ENCODE results near the gene PPFIA2.

Gene PPFIA2

DNA sequence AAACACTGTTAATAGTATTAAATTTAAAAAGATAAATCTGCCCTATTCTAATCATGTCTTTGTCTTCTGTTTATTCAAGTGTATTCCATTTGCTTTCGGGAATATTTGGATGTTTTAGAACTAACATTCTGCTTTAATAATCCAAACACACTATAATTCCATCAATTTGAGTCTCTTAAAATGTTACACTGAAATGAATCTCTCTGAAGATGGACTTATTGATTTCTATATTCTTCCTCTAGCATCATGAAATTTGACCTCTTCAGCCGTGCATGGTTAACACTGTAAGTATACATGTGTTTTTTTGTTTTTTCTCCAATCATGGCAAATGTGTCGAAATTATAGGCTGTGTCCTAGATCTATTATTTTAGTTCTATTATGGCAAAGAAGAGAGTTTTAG lies 342.1 kb downstream of the PPFIA2 start:
- DNase-seq: no peak

DNA sequence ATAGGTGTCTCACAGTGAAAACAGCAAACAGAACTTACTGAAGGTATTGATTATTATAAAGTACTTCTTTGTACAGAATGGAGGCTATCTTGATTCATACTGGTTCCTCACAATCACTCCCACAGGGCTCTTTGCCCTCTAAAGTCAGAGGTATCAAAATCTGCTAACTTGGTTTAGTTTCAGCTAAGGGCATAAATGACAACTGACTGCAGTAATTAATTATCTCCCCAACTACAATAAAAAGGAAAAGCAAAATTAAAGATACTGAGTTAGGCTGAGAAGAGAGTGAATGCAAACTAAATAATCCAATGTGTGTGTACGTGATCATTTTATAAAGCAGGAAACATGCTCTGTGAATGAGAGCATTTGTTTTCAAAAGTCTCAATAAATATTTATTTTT lies 342.6 kb downstream of the PPFIA2 start:
- DNase-seq: no peak

DNA sequence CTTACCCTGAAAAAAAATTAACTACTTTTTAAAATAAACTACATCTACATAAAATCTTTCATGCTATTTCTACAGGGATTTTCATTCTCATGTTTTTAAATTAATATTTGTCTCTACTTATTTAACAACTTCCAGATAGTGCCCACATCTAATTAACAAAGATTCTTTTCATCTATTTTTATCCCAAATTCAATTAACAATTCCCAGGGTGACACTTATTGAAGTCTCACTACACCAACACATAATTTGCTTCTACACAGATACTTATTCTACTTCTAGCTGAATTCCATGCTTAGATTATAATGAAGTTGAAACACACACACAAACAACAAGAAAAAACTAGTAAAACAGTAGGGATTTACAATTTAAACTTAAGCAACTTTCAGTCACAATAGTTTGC lies 344.7 kb downstream of the PPFIA2 start:
- no peak for DNase-seq

DNA sequence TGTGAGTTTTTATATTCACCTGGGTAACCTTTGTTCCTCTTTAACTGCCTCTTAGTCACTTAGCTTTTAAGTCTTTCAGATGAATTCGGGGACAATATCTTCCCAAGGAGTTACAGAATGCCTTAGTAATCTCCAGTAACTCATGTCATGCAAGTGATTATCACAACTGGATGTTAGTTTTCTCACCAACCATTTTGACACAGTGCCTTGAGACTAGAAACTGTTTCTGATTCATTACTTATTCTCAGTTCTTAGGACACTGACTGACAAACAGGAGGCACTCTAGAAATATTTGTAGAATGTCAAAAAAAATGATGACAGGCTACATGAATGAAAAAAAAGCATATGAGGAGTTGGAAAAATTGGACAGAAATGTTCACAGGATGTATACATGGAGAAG lies 346.2 kb downstream of the PPFIA2 start:
- DNase-seq: no peak

DNA sequence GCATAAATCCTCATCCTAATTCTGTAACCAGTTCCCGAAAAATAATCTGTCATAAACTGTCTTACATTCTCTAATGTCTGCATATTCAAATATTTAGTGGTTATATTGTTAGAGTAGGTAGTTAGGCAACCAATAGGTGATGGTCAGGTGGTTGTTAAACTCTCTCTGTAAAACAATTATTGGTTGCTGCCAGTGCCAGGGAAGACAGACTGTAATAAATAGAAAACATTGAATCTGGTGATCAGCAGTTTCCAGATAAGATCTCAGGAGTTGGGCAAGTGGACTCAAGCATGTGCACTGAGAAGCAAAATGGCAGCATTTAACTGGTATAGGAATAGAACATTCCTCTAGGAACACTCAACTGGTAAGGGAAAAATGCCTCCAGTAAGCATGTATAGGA lies 355.8 kb downstream of the PPFIA2 start:
- no peak for DNase-seq

DNA sequence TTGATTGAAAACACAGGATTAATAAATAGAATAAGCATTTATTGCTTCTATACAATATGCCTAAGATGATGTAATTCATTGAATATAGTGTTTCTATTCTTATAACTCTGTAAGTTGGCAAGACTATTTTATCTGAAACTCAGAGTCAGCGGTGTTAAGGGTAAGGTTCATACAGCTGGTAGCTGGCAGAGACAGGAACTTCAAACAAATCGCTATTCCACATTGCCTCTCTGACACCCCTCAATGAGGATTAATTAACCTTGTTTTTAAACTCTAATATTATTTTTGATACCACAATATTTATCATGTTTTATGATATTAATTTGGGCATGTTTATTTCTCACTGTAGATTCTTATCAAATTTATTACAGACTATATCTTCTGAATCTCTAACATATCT lies 357.9 kb downstream of the PPFIA2 start:
- no peak for DNase-seq

DNA sequence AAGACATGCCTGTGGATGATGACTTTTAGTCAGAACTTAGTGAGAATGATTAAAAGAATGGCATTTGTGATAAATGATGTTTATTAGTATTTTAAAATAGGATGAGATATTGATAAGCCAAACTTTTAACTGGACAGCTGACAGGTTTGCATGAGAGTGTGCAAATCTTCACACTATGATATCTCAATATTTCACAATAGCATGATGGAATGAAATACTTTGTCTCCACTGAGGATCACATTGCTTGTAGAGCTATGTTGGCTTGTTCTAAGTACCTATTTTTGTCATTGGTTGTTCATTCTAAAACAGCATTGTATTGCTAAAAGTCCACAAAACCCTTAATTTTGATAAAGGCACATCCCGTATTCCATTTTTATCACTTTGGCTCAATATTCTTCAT lies 359.1 kb downstream of the PPFIA2 start:
- DNase-seq: no peak

DNA sequence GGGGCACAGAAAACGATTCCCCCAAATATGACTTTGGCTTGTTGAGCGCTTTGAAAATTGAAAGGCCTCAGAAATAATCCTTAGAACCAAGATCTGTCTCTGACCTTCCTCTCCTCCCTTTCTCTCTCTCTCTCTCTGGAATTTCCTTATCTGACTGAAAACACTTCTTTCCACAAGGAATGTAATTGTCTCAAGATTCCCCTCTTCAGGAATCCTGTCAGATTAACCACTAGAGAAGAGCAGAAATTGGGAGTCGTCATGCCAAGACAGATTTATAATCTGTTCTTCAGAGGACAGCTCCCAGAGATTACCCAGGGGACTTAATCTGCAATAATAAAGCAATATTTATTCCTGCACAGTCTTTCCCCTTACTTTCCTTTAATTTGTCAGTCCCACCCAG lies 363.7 kb downstream of the PPFIA2 start:
- DNase-seq: no peak

DNA sequence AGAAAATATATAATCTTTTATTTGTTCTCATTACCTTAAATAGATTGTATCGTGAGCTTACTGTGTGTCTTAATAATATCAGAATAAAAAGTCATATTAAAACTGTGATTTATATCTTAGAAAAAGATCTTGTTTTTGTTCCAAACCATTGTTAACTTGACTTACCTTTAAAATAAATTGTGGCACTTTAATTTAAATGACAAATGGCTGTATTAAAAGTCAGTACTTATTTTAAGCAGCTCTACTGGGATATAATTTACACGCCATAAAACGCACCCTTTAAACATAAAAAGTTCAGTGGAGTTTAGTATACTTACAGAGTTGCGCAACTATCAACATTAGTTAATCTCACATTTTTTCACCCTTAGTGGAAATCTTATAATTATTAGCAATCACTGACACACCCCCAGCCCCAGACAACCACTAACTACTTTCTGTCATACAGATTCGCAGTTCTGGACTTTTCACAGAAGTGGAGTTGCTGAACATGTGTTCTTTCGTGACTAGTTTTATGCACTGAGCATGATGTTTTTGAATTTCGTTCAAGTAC lies 369.5 kb downstream of the PPFIA2 start:
- no peak for DNase-seq

DNA sequence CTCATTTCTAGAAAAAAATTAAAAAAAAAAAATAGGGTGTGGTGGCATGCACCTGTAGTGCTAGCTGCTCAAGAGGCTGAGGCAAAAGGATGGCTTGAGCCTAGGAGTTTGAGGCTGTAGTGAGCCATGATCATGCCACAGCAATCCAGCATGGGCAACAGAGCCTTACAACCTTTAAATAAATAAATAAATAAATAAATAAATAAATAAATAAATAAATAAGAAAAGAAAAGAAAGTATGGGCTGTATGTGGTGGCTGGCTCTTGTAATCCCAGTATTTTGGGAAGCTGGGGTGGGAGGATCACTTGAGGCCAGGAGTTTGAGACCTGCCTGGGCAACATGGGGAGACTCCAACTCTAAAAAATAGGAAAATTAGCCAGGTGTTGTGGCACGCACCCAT lies 373.0 kb downstream of the PPFIA2 start:
- DNase-seq: no peak

DNA sequence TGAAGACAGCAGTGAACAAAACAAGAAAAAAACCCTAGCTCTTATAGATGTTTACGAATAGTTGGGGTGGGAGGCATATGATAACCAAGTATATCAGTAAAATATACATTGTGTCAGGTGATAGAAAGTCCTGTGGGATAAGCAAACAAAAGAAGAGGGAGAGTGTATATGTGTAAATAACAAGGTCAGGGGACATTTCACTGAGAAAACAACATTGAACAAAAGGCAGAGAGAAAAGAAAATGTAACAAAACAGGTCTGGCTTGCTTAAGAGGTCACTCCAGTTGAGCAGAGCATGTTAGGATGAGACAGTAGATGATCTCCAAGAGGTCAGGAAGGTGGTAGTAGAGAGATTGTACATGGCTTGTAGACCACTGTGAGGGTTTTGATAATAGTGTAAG lies 377.2 kb downstream of the PPFIA2 start:
- DNase-seq: no peak

DNA sequence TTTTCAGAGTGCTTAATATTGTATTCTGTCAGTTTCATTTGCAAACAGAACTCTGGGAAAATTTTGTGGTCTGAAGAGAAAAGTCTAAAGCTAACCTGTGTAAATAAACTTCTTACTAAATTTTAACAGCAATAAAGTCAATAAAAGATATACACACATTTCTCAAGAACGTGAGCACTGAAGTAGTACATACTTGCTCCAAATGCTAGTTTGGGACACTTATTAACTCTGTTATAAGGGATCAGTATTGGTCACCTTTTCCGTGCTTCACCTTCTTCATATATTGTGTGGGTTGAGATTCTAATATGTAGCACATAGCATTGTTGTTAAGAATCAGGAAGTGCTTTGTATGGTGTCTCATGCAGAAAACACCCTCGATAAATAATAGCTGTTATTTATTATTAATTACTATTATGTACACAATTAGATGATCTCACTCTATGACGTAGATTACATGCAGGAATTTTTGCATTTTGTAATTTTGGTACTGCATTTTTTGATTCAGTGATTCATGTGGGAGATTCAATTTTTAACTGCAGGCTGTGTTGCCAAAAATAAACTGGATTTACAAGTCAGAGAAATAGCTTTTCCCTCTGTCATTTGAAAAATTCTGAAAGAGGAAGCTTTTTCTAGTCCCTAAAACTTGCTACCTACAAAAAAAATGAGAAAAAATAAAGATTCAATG lies 380.4 kb downstream of the PPFIA2 start:
- DNase-seq: no peak

DNA sequence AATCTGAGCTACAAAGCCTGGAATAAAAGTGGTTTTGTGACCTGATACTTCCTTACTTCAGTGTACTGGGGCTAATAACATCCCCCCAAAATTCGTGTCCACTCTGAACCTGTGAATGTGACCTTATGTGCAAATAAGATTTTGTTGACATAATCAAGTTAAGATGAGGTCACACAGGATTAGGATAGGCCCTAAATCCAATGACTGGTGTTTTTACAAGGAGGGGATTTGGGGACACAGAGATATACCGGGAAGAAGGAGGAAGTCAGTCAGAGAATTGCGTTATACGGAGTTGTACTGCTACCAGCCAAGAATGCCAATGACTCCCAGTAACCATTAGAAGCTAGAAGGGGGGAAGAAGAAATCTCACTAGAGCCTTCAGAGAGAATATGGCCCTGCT lies 381.4 kb downstream of the PPFIA2 start:
- no peak for DNase-seq

DNA sequence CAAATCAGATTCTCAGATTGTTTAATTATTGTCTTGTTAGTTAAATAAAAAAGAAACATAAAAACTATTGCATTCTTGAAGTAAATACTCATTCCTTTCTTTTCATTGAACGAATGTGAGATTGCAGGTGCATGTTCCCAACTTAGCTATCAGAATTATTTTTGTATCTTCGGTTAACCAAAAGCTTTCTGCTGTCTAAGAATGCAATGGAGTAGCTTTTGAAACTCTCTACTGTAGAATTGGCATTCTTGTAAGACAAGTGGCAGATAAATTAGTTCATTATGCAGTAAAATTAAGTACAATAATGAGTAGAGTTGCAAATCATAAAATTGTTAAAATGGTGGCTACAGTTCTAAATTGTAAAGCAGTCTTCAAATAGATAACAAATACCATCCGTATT lies 383.2 kb downstream of the PPFIA2 start:
- no peak for DNase-seq

DNA sequence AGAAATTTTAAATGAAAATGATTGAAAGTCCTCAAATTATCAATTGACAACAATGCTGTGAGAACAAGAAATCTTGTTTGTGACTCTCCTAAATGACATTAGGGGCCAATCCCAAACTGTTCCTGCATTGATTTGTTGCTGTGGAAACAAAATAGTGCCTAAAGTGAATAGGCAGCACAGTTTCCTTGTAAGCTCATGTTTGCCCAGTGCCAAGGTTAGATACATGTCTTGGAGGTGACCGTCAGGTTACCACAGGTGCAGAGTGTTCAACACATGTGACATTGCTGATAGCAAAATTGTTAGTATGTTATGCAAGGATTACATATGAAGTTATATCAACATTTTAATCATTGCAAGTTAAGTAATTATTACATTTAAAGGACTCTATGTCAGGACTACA lies 388.7 kb downstream of the PPFIA2 start:
- no peak for DNase-seq

DNA sequence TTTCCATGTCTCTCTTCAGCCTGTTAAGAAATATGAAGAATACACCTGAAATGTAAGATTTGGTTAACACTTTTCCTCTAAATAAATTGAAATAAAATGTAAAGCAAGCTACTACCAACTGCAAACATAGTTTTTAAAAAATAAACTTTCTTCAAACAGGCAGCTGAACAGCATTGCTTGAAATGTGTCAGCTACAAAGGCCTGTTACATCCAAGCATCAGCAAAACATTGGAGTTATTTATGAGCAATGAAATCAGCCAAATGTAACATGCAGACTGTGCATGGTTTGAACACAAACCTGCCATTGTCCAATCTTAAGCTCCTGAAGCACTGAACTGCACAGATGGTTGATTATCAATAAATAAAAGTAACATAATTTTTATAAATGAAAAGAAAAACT lies 390.0 kb downstream of the PPFIA2 start:
- DNase-seq: no peak

DNA sequence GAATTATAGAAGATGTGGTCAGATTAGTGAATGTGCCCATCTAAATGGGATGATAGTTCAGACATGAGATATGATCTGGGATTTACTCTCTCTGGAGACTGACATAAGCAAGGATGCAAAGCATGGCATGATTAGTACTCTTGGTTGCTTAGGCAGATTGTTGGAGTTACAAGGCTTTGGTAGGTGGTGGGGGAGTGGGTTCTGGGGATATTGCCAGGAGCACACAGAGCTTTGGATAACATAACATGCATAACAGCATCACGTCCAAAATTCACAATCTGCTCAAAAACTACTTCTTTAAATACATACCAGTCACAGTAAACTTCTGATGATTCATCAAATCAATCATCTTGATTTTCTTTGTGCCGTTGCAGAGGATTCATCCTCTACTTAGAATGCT lies 393.9 kb downstream of the PPFIA2 start:
- DNase-seq: no peak

DNA sequence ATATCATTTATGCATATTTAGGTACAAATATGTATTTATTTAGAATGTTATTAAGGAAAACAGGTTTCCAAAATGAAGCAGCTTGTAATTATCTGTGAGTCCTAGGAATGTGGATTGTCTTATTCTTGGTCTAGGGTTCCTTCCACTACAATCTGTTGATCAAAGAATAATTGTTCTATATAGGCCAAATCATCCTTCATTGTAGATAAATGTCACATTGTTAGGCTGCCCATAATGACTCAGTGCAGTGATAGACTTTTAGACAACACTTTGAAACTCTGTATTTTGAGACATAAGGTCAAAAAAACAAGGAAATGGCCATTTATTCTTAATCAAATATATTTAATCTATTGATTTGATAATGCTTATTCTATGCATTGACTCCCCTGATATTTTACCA lies 398.2 kb downstream of the PPFIA2 start:
- DNase-seq: no peak

DNA sequence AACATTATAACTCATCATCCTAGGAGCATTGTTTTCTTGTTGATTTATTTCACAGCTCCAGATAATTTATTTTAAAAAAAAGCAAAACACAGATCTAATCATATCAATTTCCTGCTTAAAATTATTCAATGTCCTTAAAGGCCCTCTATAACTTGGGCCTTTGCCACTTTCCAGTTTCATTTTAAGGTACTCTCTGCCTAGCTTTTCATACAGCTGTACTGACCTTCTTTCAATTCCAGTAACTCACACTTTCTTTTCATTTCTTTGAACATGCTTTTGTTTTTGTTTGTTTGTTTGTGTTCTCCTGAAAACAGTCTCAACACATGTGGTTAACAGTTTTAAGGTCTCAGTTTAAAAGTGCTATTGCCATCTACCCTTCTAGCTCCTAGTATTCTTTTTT lies 399.4 kb downstream of the PPFIA2 start:
- no peak for DNase-seq

DNA sequence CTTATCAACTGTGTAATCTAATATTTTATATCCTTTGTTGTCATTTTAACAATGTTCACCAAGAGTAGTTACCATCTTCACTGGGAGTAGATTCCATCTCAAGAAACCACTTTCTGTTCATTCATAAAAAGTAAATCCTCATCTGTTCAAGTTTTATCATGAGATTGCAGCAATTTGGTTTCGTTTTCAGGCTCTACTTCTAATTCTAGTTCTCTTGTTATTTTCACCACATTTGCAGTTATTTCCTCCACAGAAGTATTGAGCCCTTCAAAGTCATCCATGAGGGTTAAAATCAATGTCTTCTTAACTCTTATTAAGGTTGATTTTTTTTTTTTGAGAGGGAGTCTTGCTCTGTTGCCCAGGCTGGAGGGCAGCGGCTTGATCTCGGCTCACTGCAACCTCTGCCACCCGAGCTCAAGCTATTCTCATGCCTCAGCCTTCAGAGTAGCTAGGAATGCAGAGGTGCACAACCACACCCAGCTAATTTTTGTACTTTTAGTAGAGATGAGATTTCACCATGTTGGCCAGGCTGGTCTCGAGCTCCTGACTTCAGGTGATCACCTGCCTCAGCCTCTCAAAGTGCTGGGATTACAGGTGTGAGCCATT lies 404.7 kb downstream of the PPFIA2 start:
- DNase-seq: no peak

DNA sequence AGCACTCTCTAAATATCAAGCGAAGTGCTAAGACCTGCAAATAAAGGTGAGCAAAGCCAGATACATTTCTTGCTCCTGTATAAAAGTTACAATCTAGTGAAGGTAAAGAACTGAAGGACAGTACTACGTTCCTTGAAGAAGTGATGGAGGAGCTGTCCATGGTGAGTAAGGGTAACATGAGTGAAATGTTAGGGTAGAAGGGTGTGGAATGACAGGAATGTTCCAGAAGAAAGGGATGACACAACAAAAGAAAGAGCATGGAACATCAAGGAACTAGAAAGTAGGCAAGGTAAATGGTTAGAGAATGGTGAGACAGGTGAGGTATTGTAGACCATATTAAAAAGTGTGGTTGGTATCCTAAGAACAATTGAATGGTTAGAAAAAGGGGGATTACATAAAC lies 408.8 kb downstream of the PPFIA2 start:
- DNase-seq: no peak

DNA sequence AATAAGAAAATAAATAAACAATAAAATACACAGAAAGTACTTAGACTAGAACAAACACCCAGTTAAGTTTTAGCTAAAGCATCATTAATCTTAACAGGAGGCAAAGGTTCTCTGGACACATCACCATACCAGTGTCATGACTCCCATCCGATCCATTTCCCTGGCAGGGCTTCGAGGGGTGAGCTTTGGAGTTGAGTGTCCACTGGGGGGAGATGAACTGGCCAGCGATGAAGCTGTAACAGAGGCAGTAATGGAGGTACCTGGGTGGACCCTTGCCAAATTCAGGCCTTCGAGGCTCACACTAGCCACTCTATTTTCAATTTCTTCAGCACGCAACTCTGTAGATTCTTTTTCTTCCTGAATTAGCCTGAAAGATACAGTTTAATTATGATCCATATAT lies 411.7 kb downstream of the PPFIA2 start:
- no peak for DNase-seq

DNA sequence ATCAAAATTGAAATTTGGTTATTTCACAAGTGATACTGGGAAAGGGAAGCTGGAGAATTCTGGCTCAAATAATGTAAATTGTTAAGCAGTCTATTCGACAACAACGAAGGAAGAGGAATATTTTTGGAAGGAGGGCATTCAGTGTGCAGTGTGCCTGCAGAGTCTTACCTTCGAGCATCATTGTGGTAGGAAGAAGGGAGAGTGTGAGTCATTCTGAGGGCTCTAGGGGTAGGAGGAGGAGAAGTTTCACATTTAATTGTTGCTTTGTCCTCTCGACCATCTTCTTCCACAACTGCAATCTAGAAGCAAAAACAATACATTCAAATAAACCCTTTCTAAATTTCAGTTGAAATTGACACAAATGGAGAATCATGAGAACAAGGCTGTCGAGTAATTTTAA lies 418.2 kb downstream of the PPFIA2 start:
- no peak for DNase-seq

DNA sequence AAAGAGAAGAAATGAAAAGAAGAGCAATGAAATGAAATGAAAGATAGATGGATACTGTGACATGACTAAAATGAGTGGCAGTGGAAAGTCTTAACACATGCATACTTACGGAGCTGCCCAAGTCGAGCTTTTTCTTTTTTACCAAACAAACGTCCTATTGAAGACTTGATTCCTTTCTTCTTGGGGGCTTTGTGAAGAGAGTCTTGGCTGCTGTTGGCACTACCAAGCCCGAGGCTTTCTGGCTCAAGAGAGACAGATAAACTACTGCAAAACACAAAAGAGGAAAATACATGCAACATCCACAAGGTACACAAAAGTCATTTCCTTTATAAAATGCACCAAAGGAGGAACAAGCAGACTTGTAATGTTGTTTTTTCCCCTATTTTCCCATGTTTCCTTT lies 420.1 kb downstream of the PPFIA2 start:
- DNase-seq: no peak

DNA sequence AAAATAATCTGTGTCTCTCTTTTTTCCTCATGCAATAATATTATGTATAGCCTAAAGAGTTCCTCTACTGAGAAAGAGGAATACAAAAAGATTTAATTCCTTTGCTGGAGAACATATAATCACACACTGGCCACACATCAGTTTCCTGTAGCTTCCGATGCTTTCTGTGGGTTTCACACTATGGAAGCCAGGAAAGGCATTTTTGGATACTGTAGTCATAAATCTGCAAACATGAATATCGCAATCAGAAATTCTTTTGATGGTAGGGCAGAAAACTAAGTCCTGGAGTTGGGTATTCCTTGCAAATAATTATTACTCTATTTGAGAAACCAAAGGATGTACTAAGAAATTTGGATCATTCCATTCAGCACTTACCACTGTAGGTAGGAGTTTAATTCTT lies 421.3 kb downstream of the PPFIA2 start:
- DNase-seq: no peak
